K562 (cell line): ENCODE measurements around the gene CEP43. TPM values are rescaled to one million over a fixed set of nuclear protein-coding genes. Genes with fewer than 3 reads are reported as not detected.

Experiments used
- CHD1 ChIP-seq: fragments of 200-600 bp; sonication (generic); IDR thresholded peaks from one replicate; pipeline ENCODE4 v1.6.1; 2012; ENCODE audit warnings: mild to moderate bottlenecking, moderate library complexity, low read length, inconsistent platforms
- CREBBP ChIP-seq: IDR thresholded peaks from one replicate; pipeline ENCODE4 v1.6.1; 2012; ENCODE audit warnings: low read depth, mild to moderate bottlenecking, control low read depth, inconsistent platforms, low read length
- DPF2 ChIP-seq: fragments of 450-650 bp; IDR thresholded peaks from 2 replicates; pipeline ENCODE4 v1.6.1; 2016
- E2F6 ChIP-seq, 2 experiments: IDR thresholded peaks; 2 replicates each; pipeline ENCODE4 v1.6.1; 2011; ENCODE audit warnings: borderline replicate concordance in 1 of 2, control low read depth in 1 of 2, low read depth in 1 of 2, low read length in 1 of 2, mild to moderate bottlenecking in 1 of 2, mixed read lengths in 1 of 2, moderate library complexity in 1 of 2; ENCODE audit not compliant: insufficient read depth in 1 of 2, insufficient read length in 1 of 2, poor library complexity in 1 of 2, severe bottlenecking in 1 of 2; ENCODE audit errors: extremely low read depth in 1 of 2
- FOXP1 ChIP-seq: sonication (generic); formaldehyde crosslinking; IDR thresholded peaks from 2 replicates; pipeline ENCODE4 v1.8.0; 2022; ENCODE audit warnings: mild to moderate bottlenecking, missing genetic modification reagents
- GABPB1 ChIP-seq: sonication (generic); formaldehyde crosslinking; IDR thresholded peaks from 2 replicates; pipeline ENCODE4 v1.8.0; 2022; ENCODE audit warnings: mild to moderate bottlenecking, missing genetic modification reagents
- HDAC1 ChIP-seq, 2 experiments: fragments of 450-650 bp; IDR thresholded peaks; 2 replicates each; pipeline ENCODE4 v1.6.1; 2016 to 2017; ENCODE audit warnings: inconsistent platforms in 1 of 2, mild to moderate bottlenecking in 1 of 2, moderate library complexity in 1 of 2
- PHB ChIP-seq: fragments of 250-450 bp; sonication (Bioruptor Pico); IDR thresholded peaks from 2 replicates; pipeline ENCODE4 v1.5.0; 2021
- PTRF ChIP-seq: fragments of 450-650 bp; IDR thresholded peaks from 2 replicates; pipeline ENCODE4 v1.6.1; 2016; ENCODE audit warnings: mild to moderate bottlenecking, missing genetic modification characterization, missing compliant biosample characterization
- REST ChIP-seq, 2 experiments: fragments of 450-650 bp; formaldehyde crosslinking in 1 of 2; IDR thresholded peaks; 2 replicates each; pipeline versions ENCODE4 v1.4.0 to v1.6.1; 2014 to 2020; ENCODE audit warnings: mild to moderate bottlenecking in 2 of 2, borderline replicate concordance in 1 of 2, low read depth in 1 of 2
- TEAD1 ChIP-seq, 2 experiments: fragments of 450-650 bp in 1 of 2; sonication (generic) in 1 of 2; formaldehyde crosslinking; IDR thresholded peaks; 2 replicates each; pipeline versions ENCODE4 v1.4.0 to v1.8.0; 2020 to 2022; ENCODE audit warnings: mild to moderate bottlenecking in 2 of 2, missing genetic modification reagents in 1 of 2
- ZNF23 ChIP-seq: fragments of 250-450 bp; sonication (Bioruptor Pico); IDR thresholded peaks from 2 replicates; pipeline ENCODE4 v1.4.0; 2020; ENCODE audit warnings: mild to moderate bottlenecking
- ZNF431 ChIP-seq: sonication (generic); formaldehyde crosslinking; IDR thresholded peaks from 2 replicates; pipeline ENCODE4 v1.8.0; 2022; ENCODE audit warnings: mild to moderate bottlenecking, missing genetic modification reagents
- ZNF785 ChIP-seq: fragments of 250-450 bp; sonication (Bioruptor Pico); IDR thresholded peaks from 2 replicates; pipeline ENCODE4 v1.4.0; 2020; ENCODE audit warnings: mild to moderate bottlenecking
- polyA plus RNA-seq, 8 experiments: library from polyadenylated mRNA; depleted of rRNA in 4 of 8; stranded (reverse) in 5 of 8; unstranded in 3 of 8; fragments of >200 nt; fragmentation: Nextera tagmentation in 2 of 8; fragmentation: Illumina TruSeq in 1 of 8; extraction: Ambion mirVana in 2 of 8; extraction: Trizol in 1 of 8; gene quantifications; 2 replicates each; pipeline versions ENCODE4 v1.2.1 to v1.2.3, GENCODE V29; 2011 to 2014; ENCODE audit warnings: inconsistent platforms in 1 of 8, missing spikeins in 1 of 8
- total RNA-seq, 7 experiments: library from RNA; depleted of rRNA in 6 of 7; stranded (reverse); fragments of >200 nt in 6 of 7; fragmentation: Illumina TruSeq in 2 of 7; extraction: Trizol in 2 of 7; gene quantifications; 2 replicates each; pipeline versions ENCODE4 v1.2.1 to v1.2.3, GENCODE V29; 2011 to 2021; ENCODE audit warnings: low replicate concordance in 1 of 7
- TF ChIP-seq, protein P1 (sequence below): fragments of 450-650 bp; formaldehyde crosslinking; IDR thresholded peaks from 2 replicates; pipeline ENCODE4 v1.4.0; 2020; ENCODE audit warnings: mild to moderate bottlenecking, moderate library complexity

CEP43 gene
- total and polyA plus RNA-seq, 9 of the 15 experiments (the other 6 are each of a cell fraction or from before 2014, with no cell fraction given) = 15.2 to 55.7 (median 47.4) TPM

- TF ChIP-seq REST (IDR thresholded peaks at IDR 0.05; ENCODE audit: borderline replicate concordance) (peak; percentile 27; the same call in 1 of the 2 replicates), REST (CRISPR knock-in tag; IDR thresholded peaks at IDR 0.05; ENCODE audit: low read depth) (no peak; the same call in 1 of the 2 replicates), E2F6 (IDR thresholded peaks at IDR 0.05; ENCODE audit: borderline replicate concordance in 1 of 2, extremely low read depth in 1 of 2, insufficient read depth in 1 of 2, insufficient read length in 1 of 2, low read depth in 1 of 2, low read length in 1 of 2, poor library complexity in 1 of 2, severe bottlenecking in 1 of 2) (peak; percentile 72 to 90), FOXP1 (no peak), PHB (0 out of 2 replicates have a peak, but pooled peaks have one; percentile 38), TEAD1 (CRISPR knock-in tag; IDR thresholded peaks at IDR 0.05) (0 out of 4 replicates have a peak, but pooled peaks of 1 of the 2 experiments have one; percentile 4), ZNF431 (CRISPR knock-in tag) (0 out of 2 replicates have a peak, but pooled peaks have one; percentile 13), ZNF23 (CRISPR knock-in tag) (no peak), CHD1 (peak; percentile 84), HDAC1 (IDR thresholded peaks at IDR 0.05) (peak; percentile 15 to 87; a peak in 3 of 4 replicates), DPF2 (peak; percentile 43; the same call in 1 of the 2 replicates), GABPB1 (peak; percentile 39; the same call in 1 of the 2 replicates), PTRF (tag) (no peak), ZNF785 (CRISPR knock-in tag) (no peak), CREBBP (no peak)
- TF ChIP-seq, protein P1, sequence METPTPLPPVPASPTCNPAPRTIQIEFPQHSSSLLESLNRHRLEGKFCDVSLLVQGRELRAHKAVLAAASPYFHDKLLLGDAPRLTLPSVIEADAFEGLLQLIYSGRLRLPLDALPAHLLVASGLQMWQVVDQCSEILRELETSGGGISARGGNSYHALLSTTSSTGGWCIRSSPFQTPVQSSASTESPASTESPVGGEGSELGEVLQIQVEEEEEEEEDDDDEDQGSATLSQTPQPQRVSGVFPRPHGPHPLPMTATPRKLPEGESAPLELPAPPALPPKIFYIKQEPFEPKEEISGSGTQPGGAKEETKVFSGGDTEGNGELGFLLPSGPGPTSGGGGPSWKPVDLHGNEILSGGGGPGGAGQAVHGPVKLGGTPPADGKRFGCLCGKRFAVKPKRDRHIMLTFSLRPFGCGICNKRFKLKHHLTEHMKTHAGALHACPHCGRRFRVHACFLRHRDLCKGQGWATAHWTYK = 0 out of 2 replicates have a peak, but pooled peaks have one; percentile 63
Measured at GRCh38 chr6:166998256-166999144, 697 bp upstream of the CEP43 start (continued).
